ENCODE data around the gene DLG5.

The DLG5 gene

GRCh38 chr10:77913090-77913489 is 13.5 kb downstream of the DLG5 start:
- DNase-seq (ENCODE audit: low read depth in 2 of 2) = no peak

DNA sequence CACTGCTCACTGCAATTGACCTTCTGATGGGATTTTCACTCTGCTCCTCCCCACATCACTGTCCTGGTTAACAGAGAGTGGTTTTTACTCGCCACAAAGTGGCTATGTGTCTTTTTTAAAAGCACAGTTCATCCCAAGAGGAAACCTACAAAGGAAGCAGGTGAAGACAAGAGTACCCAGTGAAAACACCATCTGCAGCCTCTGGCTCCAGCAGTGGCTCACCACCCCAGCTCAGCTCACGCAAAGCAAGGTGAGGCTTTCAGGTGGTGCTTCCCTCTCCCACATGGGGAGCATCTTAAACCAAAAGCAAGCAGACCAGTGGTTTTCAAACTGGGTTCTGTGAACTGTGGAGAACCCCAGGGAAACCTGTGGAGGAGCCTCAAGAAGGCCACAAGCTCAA is 14.0 kb downstream of the DLG5 start:
- DNase-seq (ENCODE audit: low read depth in 2 of 2) = no peak

DNA sequence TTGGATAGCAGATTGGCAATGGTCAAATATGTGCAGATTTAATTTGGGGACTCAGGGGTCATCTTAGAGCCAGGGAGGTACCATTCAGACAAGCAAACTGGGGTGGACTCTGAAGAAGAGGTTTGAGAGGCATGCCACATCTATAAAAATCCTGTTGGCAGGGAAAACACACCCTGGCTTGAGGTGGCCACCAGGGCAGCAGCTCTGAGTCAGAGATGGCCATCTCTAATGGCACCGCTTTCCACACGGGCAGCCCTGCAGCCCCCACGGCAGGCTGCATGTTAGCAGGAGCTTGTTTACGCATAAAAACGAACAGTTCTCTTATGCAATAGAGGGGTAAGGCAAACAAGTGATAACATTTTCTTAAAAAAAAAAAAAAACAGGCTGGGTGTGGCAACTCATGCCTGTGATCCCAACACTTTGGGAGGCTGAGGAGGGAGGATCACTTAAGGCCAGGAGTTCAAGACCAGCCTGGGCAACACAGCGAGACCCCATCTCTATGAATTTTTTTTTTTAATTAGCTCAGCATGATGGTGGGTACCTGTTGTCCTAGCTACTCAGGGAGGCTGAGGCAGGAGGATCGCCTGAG is 14.9 kb downstream of the DLG5 start:
- DNase-seq (ENCODE audit: low read depth in 2 of 2) = no peak

DNA sequence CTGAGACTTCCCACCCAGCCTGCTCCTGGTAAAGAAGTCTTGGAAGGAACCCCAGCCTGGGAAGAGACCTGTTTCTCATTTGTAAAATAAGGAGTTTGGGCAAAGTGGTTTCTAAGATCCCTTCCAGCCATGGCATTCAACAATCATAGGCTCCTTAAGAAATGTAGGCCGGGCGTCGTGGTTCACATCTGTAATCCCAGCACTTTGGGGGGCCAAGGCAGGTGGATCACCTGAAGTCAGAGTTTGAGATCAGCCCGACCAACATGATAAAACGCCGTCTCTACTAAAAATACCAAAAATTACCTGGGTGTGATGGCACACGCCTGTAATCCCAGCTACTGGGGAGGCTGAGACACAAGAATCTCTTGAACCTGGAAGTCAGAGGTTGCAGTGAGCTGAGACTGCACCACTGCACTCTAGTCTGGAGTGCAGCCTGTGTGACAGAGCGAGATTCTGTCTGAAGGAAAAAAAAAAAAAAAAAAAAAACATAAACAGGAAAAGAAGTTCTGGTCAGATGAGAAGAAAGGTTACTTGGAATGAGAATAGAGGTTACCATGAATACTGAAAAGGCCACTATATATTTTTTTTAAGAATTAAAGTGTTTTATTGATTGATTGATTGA is 15.9 kb downstream of the DLG5 start:
- DNase-seq (ENCODE audit: low read depth in 2 of 2) = no peak

- DNase-seq (ENCODE audit: low read depth in 2 of 2) = no peak
Observed at GRCh38 chr10:77909749-77910375, 16.7 kb downstream of the DLG5 start.

DNA sequence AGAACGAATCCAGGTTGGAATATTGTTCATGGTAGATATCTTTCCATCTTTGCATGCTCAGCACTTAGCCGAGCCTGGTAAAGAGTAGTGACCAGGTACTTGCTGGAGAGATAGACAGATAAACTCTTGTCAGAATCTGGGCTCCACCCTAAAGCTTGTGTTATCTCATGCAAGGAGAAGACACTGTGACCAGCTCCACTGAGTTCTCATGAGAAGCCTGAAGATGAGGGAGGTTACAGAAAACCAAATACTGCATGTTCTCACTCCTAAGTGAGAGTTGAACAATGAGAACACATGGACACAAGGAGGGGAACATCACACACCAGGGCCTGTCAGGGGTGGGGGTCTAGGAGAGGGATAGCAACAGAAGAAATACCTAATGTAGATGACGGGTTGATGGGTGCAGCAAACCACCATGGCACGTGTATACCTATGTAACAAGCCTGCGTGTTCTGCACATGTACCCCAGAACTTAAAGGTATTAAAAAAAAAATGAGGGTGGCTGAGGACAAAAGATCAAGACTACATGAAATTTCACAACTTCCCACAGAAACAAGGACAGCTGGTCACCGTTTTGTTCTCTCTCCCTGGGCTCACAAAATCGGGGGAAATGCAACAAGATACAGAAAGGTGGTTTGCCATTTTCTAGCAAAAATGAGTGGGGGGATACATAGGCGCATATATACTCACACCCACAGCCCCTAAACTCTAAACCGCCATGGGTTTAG is 17.4 kb downstream of the DLG5 start:
- no peak for DNase-seq (ENCODE audit: low read depth in 2 of 2)

DNA sequence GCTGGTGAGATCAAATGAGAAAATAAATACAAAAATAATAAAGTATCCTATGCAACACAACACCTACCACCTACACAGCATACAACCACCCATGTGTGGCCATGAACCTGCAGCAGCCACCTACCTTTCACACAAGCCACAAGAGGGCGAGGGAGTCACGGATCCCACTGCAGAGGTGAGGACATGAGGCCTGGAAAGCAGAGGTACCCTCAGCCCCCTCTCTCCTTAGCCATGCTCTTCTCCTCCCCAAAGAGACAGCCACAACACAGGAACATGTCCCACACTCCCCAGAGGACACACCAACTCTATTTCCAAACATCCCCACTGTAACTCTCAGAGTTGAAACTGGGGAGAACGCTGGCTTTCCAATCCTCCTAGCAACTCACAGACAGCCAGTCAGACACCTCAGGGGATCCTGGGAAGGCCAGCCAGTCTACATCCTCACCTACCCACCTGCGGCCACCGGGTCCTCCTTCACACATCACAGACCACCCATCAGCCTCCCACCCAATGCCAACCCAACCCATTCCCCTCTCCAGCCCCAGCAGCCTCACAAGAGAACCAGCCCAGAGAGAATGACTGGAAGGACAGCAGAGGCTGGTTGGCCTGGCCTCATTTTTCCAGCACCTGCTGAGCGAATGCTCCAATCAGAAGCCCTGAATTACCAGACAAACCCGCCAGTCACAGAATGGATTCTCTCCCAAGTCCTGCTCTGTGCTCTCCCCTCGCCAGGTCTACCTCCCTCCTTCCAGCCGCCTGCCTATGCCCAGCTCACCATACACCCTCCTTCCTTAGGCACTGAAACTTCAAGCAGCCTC is 18.4 kb downstream of the DLG5 start:
- DNase-seq (ENCODE audit: low read depth in 2 of 2) = no peak

DNA sequence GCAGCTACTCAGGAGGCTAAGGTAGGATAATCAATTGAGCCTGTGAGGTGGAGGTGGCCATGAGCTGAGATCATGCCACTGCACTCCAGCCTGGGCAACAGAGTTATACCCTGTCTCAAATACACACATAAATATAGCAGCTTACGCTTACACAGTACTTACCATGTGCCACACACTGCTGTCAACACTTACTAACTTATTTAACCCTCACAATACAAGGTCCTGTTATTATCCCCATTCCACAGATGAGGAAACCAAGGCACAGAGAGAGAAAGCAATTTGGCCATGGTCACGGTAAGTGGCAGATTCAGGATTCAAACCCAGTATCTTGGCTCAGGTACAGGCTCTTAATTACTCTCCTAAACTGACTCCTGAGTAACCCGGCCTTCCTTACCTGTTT is 19.1 kb downstream of the DLG5 start:
- DNase-seq (ENCODE audit: low read depth in 2 of 2) = no peak

DNA sequence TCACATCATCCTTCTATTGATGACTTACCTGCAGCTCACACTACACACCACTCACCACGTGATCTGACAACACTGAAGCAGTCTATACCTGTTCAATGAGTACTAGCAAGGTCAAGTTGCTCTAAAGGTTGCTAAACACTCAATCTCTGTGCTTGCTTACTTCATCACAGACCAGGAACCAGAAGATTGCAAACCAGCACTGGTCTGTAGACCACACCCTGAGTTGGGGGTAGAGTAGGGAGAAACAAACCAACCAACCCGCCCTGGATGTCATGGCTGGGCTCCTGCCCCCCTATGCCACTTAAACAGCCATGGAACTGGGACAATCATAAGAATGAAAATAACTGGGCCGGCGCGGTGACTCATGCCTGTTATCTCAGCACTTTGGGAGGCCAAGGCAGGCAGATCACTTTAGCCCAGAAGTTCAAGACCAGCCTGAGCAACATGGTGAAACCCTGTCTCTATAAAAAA is 19.6 kb downstream of the DLG5 start:
- DNase-seq (ENCODE audit: low read depth in 2 of 2) = no peak

DNA sequence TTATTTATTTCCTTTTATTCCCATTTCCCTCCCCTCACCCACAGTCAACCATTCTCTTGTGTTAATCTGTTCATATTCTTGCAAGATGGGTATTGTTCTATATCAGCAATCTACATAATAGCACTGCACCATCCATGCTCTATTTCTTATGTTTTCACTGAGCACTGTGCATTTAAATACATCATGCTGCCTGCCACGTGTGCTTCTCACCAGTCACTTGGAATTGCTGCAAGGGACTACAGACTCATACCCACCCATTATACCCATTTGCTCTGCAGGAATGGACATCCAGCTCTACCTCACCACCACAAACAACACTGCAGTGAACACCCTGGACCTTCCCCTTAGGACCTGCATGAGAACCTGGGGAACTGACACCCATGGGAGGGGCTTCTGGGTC is 20.8 kb downstream of the DLG5 start:
- no peak for DNase-seq (ENCODE audit: low read depth in 2 of 2)

- DNase-seq (ENCODE audit: low read depth in 2 of 2) = no peak
Observed at GRCh38 chr10:77905086-77905748, 21.3 kb downstream of the DLG5 start.

DNA sequence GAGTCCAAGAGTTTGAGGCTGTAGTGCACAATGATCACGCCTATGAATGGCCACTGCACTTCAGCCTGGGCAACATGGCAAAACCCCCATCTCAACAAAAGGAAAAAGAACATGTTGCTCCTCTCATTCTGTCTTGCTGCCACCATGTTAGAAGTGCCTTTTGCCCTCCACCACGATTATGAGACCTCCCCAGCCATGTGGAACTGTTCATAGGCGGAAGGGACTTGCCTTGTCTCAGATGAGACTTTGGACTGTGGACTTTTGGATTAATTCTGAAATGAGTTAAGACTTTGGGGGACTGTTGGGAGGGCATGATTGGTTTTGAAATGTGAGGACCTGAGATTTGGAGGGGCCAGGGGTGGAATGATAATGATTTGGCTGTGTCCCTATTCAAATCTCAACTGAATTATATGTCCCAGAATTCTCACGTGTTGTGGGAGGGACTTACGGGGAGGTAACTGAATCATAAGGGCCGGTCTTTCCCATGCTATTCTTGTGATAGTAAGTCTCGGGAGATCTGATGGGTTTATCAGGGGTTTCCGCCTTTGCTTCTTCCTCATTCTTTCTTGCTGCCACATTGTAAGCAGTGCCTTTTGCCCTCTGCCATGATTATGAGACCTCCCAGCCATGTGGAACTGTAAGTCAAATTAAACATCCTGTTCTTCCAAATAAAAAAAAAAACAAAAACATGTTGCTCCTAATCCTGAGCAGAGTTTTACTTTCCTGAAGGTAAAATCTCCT is 22.3 kb downstream of the DLG5 start:
- DNase-seq (ENCODE audit: low read depth in 2 of 2) = no peak

DNA sequence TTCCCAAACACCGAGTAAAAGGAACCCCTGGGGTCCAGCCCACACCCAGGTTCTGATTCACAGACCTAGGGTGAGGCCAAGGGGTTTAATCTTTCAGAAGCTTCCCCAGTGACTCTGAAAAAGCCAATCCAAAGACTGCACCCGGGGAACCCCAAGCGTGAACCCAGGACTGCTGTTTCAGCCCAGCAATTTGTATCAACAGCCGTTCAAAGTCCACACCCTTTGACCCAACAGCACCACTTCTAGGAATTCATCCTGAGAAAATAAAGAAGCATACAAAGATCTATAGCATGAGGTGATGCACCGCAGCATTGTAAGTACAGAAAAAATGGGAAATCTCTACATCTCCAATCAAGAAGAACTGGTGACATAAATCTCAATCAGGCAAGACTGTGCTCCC is 24.4 kb downstream of the DLG5 start:
- no peak for DNase-seq (ENCODE audit: low read depth in 2 of 2)

DNA sequence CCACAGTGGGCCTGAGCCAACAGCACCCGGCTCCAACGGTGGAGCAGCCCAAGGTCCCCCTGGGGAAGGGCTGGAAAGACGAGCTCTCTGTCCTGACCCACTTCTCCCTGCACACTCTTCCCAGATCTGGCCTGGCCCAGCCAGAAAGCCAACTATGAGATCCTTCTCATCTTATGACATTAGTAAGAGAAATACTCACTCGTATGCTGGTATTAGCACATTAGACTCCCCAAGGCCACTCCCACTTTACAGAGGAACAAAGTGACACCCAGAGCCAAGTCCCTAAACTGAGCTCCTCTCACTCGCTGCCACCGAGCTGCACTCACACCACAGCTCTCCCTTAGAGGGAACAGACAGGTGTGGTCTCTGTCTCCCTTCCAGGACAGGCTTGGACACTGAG is 24.8 kb downstream of the DLG5 start:
- no peak for DNase-seq (ENCODE audit: low read depth in 2 of 2)

- no peak for DNase-seq (ENCODE audit: low read depth in 2 of 2)
Observed at GRCh38 chr10:77899690-77900089, 26.9 kb downstream of the DLG5 start.

- no peak for DNase-seq (ENCODE audit: low read depth in 2 of 2)
Observed at GRCh38 chr10:77899080-77899477, 27.5 kb downstream of the DLG5 start.

DNA sequence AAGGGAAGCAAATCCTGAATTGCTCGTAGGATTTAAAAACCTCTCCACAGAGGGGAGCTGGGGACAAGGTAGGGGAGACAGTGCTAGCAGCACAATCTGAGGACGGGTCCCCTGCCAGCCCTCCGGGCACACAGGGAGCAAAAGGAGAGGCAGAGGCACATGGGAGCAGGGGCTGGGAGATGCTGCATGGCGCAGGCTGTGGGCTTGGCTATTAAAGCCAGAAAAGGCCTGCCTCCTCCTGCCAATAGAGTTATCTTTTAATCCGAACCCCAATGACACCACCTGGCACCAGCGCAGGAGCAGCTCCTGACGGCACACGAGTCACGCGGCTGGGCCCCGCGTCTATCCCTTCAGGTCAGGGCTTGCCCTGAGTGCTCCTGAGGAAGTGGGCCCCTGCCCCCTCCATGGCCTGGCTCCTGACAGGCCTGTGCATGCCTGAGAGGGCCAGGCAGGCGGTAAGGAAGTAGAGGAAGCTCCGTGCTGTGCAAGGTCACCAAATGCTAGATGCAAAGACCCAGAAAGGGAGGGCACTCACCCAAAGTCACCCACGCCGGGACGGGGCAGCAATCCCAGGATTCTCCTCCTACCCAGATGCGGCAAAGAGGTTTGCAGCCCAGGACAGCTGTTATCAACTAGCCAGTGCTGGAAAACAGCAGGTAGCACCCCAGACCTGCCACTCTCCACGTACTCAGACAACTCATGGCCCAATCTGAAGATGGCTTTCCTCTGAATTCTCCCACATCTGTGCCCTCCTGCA is 28.1 kb downstream of the DLG5 start:
- no peak for DNase-seq (ENCODE audit: low read depth in 2 of 2)

DNA sequence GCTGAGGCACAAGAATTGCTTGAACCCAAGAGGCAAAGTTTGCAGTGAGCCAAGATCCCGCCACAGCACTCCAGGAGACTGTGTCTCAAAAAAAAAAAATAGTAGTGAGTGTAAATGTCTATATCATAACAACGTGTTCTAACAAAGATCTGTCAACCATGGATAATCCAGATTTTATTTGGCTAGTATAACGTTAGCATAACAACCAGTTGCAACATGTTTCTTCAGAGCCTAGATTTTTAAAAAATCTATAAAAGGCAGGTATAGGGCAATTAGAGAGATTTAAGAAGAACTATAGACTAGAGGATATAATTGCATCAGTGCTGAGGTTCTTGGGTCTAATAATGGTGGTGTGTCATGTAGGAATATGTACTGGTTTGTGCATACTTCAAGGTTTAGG is 30.5 kb downstream of the DLG5 start:
- DNase-seq (ENCODE audit: low read depth in 2 of 2) = no peak

- DNase-seq (ENCODE audit: low read depth in 2 of 2) = no peak
Observed at GRCh38 chr10:77894058-77894457, 32.5 kb downstream of the DLG5 start.

- no peak for DNase-seq (ENCODE audit: low read depth in 2 of 2)
Observed at GRCh38 chr10:77893386-77893785, 33.2 kb downstream of the DLG5 start.
